HG03097 (cell line): Measurements from ENCODE around the gene GASK1A.

ENCODE experiments used
- ATAC-seq: cut with Tn5 transposase; IDR thresholded peaks from one replicate; pipeline ENCODE4 v1.9.1; 2021; ENCODE audit not compliant: unreplicated experiment, low FRiP score

Gene GASK1A

DNA sequence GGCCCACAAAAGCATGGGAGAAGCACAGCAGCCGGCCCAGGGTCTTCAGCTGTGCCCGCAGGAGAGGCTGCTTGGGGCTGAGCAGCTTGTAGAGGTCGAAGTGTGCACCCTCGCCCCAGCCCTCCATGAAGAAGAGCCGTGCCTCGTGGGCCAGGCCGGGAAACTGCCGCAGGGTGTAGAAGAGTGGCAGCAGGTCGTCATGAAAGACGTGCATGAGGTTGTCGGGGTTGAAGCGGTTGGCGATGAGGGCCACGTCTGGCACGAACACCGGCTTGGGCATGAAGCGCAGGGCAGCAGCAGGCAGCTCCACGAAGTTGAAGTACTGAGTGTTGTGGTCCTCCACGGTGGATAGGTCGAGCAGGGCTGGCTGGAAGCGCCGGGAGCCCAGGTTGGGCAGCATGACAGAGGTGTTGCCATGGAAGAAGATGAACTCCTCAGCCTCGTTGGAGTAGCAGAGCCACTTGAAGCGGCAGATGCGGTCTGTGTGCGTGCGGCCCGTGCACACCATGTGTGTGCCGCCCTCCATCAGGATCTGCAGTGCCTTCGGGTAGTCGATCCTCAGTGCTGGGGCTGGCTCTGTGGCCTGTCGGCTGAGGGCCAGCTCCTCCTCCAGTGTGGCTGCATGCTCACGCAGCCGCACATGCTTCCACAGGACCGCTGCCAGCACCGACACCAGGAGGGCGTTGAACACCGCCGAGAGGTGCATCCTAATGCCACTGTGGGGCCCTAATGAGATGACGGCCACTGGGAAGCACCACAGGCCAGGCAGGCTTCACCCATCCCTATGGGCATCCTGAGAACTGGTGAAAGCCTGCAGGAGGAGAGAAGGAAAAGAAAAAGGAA, 101.8 kb downstream of the GASK1A start:
- ATAC-seq = no peak

DNA sequence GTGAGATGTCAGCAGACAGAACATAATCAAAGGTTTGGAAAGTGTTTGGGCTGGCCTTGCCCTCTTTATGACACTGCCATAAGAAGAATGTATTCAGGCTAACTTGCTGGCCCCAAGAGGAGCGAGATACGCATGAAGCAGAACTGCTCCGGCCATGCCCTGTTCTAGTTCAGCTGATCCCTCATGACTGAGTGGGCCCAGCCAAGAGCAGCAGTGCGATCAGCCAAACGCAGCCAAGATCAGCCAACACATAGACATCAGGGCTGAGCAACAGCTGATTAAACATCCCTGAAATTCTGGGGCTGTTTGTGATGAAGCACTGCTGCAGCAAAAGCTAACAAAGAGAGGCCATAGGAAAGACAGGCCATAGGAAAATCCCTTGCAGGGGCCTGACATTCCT, 102.7 kb downstream of the GASK1A start:
- ATAC-seq = no peak

DNA sequence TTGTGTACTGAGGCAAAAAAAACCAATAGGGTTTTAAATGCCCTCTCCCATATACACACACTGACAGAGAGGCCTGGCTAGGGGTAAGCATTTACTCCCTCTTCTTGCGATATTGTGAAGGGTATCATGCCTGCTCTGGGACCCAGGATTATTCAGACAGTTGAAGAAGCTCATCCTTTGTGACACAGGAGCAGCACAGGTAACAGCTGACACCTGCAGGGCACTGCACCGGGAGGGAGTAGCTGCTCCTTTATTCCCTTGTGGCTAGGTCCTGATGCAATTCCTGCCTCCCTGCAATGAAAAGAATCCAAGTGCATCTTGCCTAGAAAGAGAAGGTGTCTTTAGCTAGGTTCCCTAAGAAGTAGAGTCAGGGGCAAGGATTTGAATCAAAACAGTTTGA, 103.3 kb downstream of the GASK1A start:
- no peak for ATAC-seq

DNA sequence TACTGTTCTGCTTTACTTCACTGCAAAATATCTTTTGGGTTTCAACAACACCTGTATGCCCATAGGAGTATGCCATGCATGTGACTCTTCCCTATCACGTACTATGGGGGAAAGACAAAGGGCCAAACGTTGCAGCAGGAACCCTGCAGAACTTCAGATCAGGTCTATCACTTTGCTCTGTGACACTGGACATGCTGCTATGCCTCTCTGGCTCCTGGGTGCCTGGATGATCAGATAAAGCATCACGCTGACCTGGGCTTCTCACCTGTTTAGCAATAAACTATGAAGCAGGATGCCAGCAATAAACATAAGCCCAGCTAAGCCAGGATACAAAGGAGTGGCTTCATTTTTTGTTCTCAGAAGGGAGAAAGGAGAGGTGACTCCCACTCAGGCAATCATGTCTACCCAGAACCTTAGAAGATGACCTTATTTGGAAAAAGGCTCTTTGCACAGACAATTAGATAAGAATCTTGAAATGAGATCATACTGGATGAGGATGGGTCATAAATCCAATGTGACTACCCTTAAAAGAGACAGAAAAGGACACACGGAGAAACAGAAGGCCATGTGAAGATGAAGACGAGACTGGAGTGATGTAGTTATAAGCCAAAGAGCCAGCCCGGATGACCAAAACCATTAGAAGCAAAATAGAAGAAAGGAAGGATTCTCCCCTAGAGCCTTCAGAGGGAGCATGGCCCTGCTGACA, 107.5 kb downstream of the GASK1A start:
- no peak for ATAC-seq

DNA sequence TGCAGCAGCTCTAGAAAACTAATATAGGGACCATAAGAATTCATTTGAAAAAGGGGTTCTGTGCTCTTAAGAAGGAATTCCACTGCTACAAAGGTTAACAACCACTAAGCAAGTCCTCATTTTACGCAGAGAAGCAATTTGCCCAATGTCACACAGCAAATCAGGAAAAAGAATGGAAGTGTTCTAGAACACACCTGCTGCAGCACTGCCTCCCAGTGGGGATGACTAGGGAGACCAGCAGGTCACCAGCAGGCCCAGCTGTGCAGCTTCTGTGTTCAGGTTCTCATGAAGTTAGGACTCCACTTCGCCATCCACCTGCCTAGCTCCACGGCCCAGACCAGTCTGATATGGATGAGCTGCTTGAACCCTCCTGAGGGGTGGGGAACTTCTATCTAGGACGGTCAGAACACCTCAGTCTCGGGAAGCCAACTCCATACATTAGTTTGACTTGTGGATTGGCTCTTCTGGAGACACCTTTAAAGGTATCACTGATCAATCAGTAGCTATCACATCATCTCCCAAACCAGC, 108.2 kb downstream of the GASK1A start:
- ATAC-seq = no peak

DNA sequence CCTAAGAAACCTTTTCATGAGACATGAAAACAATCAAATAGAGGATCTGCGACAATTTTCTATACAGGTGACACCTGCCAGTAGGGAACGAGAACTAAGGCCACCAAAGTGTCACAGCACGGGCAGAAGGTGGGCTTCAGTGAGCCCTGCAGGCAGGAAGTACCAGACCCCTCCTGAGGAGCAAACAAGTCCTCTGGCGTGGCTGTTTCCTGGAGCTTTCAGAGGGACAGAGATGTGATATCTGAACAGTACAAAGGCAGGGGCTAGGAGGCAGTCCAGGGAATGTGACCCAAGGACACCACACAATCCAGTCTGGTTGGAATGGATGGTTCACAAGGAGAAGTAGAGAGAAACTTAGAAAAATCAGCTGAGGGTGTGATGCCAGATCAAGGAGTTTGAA, 110.0 kb downstream of the GASK1A start:
- no peak for ATAC-seq

DNA sequence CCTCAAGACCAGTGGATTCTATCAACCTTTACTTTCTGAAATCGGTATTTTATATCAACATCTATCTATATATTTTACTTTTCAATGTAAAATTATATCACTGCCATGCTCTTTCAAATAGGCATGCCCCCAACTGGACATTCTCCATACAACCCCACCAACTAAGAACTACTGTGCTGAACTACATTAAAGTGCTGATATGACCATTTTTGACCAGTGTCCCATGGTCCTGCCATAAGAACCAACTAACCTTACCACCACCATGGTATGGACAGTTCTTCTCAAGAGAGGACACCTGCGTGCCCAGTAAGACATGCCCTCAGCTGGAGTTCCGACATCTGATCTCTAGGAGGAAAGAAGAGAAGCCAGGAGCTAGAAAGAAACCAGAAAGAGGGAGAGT, 111.1 kb downstream of the GASK1A start:
- no peak for ATAC-seq

DNA sequence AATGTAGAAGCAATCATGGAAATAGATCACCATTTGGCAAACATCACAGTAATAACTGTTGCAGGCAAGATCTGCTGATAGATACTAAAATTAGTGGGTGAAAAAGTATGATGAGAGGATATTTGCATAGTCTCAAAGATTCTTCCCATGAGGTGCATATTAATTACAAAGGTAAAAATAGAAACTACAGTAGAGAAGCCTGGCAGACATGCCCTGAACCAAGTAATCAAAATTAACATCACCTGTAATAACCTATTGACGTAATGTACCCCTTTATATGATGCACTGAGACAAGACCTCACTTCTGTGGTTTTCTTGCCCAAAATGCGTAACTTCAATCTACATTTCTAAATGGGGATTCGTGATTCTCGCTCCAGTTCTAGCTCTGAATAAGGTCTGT, 112.4 kb downstream of the GASK1A start:
- ATAC-seq = no peak

DNA sequence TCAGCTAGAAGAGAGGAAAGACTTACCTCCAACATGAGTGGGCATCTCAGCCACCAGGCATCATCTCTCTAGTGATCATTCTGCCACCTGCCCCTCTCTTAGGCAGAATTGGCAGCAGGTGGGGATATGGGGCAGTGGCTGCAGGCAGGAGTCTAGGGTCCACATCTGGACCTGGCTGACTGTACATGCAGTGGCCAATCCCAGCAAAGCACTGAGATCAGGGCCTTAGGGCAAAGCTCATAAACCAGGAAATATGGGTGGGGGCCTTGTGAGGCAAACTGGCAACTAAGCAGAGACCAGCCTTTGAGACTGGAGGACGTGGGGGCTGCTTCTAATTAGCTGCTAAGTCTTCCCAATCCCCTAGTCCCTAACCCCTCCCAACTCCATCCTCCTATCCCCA, 113.9 kb downstream of the GASK1A start:
- ATAC-seq = no peak

DNA sequence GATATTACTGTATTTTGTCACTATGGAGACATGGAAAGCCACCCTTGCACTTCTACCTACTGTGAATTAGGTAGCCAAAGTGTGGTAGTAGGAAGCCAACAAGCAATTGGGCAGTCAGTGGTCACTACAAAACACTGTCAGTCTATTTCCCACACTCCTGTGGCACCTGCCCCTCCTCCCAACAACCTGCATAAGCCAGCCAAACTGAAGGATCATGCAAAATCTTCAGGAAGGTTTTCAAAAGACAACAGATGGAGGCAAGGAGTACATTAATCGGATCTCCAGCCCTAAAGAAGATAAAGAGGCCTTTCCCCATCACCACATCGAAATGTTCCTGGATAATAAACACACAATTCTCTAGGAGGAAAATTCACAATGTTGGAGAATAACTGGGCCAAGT, 114.9 kb downstream of the GASK1A start:
- ATAC-seq = no peak

DNA sequence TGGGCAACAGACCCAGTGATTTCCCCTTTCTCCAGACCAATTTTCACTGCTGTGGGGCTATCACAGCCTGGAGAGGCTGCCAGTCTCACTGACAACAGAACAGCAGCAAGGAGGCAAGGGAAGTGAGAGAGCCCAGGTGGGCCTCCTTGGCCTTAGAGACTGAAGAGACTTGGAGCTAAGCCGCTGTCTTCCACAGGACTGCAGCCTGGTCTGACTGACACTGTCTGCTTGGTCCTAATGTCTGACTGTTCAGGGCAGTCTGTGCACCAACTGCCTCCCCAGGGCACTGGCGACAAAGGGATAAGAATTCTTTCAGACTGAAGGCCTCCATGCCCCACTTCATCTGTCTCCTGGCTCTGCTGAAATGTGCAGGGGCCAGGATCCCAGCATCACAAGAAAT, 115.3 kb downstream of the GASK1A start:
- ATAC-seq = no peak

DNA sequence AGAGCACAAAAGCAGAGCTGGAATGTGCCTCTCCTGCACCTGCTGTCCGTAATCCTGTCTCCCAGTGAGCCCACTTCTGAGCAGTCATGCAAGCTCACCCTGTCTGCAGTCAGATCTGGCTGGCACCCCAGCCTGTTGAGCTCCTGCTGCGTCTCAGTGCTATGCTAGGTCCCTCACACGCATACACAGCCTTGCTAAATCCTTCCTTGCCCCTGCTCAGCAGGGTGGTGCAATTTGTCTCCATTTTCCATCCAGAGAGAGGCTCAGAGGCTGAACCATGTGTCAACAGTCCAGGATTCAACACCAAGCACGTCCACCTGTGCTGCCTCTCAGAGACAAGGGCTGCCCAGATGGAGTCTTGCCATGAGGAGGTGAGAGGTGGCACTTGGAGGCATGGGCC, 115.7 kb downstream of the GASK1A start:
- no peak for ATAC-seq

DNA sequence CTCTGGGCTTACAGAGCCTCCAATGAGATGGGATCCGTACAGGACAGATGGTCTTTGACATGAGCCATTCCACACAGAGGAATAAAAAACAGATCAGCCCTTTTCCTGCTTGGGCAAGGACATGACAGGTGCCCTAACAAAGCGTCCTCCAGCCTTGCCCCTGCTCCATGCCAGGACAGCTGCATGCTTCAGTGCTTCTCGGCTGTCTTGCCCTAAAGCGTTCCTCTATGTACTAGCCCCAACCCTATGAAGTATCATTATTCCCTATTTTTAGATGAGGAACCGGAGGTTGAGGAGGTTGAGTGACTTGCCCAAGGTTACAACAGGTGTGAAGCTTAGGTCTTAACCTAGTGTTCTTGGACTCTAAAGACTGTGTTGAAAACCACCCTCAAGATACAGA, 116.3 kb downstream of the GASK1A start:
- ATAC-seq = no peak

DNA sequence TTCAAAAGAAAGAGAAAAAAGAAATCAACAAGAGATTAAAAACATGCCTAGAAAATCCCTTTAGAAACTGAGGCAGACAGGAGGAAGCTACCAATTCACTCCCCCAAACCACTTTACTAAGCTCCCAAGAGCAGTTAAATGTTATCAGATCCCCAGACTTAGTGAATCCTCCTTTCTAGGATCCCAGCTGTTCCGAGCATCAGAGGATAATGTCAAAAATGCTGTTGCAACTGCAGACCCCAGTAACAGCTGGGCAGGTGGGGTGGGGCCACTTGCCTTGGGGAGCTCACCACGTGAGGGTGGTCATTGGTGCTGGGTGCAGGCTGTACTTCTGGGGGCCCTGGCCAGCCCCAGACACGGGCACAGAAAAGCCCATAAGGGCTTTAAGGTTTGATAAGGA, 117.7 kb downstream of the GASK1A start:
- no peak for ATAC-seq

DNA sequence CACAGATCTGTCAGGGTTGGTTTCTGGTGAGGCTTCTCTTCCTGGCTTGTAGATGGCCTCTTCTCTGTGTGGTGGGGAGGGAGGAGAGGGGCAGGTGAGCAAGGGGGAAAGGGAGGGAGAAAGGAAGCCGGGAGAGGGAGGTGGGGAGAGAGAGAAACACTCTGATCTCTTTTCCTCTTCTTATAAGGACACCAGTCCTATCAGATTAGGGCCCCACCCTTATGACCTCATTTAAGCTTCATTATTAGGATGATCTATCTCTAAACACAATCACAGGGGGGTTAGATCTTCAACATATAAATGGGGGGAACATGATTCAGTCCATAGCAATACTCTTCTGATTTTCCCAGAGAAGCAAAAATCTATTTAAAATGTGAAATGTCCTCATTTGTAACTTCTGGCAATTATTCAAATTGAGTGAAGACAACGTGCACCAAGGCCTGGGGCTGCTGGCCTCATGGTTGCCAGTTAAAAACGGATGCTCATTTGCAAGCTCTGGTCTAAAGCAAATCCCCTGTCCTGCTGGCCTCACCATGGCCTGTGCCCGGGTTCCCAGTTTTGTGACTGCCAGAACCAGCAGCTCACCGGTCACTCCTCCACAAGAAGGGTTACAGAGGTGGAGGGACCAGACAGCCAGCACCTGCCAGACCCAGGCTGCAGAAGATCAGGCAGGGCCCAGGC, 118.4 kb downstream of the GASK1A start:
- ATAC-seq = no peak

DNA sequence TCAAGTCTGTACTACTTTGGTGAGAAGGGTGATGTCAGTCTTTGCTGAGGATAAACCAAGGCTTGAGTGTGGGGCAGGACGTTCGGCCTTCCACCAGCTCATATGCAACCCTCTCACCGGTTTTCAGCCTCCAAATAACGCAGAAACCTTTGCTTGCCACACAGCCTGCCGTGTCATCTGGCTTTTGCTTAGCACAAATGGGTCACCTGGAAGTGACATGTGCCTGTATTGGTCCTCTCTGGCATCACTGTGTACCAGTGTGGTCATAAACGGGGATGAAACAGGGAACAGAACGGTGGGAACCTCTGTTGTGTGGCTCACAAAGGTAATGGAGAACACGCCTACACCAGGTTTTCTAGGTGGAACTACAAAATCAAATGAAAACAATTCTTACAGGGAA, 119.7 kb downstream of the GASK1A start:
- no peak for ATAC-seq

DNA sequence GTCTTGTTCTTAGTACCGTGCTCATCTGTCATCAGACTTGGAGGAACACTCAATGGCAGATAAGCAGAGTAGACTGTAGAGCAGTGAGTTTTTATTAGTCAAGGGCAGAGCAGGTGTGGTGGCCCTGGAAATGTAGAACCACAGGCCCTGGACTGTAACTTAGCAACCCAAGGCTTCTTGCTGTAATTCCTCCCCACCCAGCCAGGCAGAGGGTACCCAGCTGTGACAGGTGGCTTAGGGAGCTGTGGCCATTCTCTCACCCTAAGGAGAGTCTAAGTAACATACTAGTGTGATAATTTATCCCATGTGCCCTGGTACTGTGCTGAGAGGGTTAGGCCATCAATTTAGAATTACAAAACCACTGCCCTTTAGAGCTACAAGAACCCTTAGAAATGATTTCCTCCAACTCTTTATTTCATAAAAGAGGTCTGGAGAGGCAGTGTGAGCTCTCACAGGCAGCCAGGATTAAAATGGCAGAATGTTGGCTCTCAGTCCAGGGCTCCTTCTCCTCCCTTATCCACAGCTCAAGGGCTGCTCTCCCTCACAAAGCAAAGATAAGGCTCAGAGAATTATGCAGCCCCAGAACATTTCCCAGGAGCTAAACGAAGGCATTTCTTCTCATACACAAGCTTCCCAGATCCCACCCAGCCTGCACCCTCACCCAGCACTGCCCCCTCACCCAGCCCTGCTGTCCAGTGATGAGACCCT, 123.8 kb downstream of the GASK1A start:
- no peak for ATAC-seq

DNA sequence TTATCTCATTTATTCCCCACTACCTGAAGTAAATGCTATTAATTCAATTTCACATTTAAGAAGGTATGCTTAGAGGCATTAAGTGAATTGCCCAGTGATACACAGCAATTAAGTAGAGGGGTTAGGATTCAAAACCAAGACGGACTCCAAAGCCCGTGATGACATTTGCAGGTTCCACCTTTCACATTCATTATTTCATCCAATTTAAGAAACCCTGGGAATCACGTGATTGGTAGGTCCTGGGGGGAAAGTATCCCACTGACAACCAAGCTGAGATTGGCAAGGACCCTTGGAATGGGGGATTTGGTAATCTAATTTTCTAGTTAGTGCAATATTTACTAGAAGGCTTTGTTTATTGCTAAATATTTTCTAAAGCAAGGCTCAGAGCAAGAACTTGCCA, 124.9 kb downstream of the GASK1A start:
- no peak for ATAC-seq

DNA sequence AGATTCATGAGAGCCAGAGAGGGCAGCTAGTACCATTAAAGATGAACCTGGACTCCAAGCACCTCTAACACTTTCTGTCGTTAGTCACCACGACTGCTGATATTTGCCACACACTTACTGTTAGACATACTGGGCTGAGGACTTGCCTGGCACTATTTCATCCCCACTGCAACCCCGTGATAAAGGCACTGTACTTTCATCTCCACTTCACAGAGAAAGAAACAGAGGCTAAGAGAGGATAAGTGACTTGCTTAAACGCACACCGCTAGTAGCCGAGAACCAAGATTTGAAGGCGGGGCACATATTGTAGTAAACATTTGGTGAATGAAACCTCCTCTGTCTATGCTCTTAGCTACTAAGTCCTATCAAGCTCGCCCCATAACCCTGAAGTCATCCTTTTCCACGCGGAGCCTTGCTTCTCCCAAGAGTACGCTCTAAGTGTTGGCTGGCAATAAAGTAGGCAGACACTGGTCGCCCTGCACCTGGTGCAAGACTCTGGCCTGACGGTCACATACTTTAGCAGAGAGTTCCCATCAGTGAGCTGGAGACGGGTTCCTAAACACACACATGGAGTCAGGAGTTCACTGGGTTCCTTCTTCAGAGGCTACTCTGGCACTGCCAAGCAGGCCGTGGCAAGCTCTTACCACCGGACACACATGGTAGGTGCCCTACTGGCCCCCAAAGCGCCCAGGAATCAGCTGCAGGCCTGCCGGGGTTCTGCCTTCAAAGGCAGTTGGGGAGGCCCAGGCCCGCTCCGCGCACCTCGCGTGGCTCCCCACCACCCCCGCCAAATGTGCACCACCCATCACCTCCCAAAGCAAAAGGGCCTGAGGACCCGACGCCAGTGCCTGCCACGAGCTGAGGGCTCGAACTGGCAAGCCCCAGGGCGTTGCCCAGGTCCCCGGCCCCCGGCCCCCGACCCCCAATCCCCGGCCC, 125.8 kb downstream of the GASK1A start:
- ATAC-seq = no peak
